Left forelimb (tissue), 1 donor: ENCODE results near the gene CDCA4.

ENCODE experiments used
- DNase-seq: peaks from one replicate; pipeline ENCODE4 v3.0.0-alpha.2; 2018; ENCODE audit warnings: low spot score

CDCA4 gene

GRCh38 chr14:104989236-104989950 lies 31.5 kb downstream of the CDCA4 start:
- DNase-seq: no peak

DNA sequence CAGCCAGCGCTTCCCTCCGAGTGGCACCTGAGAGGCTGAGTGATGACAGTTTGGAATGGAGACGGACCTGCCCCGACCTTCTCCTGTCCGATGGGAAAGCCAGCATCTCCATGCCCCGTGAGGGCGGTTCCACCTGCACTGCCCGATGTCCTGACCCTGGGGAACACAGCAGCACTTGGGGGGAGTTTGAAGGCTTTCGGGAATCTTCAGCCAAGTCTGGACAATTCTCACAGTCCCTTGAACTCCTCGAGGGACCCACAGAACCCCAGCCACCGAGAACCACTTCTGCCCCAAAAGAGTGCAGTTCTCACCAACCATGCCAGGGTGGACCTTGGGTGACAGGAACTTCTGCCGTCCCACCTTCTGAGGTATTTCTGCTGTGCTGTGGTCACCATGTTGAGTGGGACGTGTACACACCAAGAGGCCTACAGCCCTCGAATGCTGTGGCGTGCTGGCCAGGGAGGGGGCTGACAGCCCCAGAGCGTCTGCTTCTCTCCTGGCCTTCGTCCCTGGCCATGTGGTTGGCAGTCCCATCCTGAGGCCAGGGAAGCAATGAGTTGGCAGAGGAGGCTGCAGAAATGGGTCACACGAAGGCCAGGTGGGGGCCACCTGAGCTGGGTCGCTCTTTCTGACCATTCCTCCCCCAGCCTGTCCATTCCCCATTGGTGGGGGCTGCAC lies 34.3 kb downstream of the CDCA4 start:
- DNase-seq: no peak

DNA sequence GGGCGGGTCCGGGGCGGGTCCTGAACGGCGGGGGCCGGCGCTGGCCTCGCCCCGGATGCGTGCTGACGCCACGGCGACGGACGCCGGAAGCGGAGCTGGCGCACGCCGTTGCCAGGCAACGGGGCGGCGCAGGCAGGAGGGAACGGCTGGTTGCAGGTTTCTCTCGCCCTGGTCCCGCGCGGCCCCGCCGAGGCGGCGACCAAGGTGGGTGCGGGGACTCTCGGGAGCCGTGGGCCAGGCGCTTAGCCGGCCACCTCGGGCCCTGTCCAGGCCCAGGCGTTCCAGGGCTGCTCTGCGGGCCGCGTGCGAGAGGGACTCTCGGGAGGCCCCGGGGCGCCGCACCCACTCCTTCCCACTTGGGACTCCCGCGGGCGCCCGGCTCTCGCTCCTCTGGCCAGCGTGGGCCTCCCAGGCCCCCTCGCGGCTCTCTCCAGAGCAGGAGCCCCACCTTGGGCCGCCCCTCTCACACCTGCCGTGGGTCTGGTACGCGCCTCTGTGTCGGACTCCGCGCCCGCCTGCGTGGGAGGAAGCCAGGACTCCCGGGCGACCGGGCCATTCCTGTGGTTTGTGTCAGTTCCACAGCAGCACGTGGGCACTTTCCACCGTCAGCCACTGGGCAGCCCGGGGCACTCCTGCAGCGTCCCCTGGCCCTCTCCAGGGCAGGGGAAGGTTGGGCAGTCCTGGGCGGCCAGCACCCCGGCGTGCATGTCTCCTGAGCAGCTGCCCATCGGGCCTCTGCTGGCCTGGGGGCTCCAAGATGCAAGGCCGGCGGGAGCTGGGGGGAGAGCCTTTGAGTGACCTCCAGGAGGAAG lies 35.0 kb downstream of the CDCA4 start, which contains the start of gene CLBA1:
CLBA1 (plus strand) TSS at position 114 of the 812 bp plus-strand sequence; CDS start at position 758, 644 bp downstream.
- DNase-seq: peak; percentile 94

GRCh38 chr14:104984056-104984894 lies 36.6 kb downstream of the CDCA4 start:
- no peak for DNase-seq

GRCh38 chr14:104983231-104983721 lies 37.6 kb downstream of the CDCA4 start:
- no peak for DNase-seq

DNA sequence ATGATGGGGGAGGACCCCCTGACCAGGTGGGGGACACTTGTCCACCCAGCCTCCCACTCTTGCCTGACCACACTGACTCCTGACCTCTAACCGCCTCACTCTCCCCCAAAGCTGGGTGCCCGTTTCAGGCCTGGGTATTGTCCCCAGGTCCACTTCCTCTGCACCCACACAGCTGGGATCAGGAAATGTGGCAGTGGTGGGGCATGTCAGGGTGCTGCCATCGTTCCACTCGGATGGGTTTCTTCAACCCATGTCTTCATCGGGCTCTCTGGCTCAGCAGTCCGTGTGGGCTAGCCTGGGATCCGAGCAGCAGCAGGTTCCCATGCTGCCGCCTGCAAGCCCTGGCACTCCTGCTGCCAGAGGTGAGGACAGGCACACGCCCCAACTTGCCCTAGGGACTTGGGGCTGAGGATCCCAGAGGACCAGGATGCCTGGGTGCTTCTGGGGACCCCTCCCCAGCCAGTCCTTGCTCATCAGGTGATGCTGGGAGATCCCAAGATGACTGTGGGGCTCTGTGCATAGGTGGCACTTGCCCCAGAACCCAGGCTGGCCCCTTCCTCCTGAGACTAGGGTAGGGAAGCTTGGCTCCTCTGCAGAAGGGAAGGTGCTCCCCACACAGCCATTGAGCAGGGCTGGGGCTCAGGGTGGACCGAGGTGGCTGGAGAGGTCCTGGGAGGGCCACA lies 38.2 kb downstream of the CDCA4 start:
- no peak for DNase-seq

GRCh38 chr14:104981699-104982541 lies 39.0 kb downstream of the CDCA4 start:
- no peak for DNase-seq

- peak; percentile 47 for DNase-seq
These were observed 40.0 kb downstream of the CDCA4 start for GRCh38 chr14:104980611-104981531.

- DNase-seq: peak; percentile 61
These were observed 40.9 kb downstream of the CDCA4 start for GRCh38 chr14:104979758-104980610.

GRCh38 chr14:104978746-104979691 lies 41.9 kb downstream of the CDCA4 start:
- no peak for DNase-seq

DNA sequence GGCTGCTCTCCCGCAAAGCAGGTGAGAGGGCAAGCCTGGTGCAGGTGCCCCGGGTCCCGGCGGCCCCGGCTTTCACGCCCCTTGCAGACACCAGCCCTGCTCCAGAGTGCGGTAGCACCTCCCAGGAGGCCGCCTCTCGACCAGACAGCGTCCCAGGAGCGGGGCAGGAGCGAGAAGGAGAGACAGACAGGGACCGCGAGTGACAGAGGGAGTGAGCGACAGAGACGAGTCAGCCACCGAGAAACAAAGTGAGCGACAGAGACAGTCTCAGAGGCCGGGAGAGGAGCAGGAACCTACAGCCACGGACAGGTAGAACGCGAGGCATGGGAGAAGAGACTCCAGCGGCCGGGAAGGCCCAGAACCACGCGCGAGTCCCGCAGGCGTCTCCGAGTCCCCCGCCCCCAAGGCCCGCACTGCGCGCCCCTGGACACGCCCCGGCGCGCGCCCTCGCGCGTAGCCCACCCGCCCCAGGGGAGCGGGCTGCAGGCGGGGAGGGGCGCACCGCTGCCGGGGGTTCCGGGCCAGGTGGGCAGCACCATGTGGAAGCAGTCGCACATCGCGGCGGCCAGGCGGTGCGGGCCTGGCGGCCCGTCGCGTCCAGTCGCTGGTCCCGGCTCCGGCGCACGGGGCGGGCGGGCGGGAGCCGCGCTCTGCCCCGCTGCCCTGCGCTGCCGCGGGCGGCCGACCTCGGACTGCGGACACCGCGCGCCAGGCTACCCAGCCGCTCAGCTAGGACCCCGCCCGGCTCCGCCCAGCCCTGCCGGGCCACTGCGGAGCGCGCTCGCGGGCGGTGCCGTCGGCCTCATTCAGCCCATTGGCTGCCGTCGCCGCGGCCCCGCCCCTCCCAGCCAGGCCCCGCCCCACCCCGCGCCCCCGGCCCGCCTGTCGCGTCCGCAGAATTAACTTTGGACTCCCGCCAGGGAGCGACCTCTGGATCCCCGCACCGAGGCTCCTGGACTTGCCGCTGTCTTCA lies 42.9 kb downstream of the CDCA4 start, which contains the start of gene AHNAK2:
AHNAK2 (minus strand) TSS at position 694 of the 973 bp plus-strand sequence; CDS start at position 557, 137 bp downstream.
- DNase-seq: no peak

DNA sequence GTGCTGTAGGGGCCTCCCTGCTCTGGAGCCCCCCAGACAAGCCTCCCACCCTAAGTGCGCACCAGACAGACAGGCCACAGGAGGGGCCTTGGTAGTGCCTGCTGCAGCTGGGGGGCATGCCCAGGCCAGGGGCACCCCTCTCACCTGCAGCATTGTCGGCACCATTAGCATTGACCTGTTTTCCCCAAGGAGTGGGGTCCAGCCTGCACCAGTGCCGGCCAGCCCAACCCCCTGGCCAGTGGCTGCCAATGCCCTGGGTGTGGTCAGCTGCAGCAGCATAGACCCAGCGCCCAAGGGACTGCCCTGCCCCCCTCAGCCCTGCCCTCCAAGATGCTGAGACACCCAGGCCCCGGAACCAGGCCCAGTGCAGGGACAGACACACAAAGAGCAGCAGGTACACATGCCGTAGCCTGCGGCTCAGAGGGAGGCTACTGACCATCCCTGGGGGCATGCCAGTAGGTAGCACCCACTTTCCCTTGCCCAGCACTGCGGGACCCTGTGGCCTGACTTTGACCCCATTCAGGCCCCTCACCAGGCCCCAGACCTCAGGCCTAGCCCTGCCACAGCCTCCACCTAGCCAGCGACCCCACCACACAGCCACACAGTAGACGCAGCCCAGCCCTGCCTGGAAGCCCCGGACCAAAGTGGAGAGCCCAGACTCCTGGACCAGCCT lies 43.7 kb downstream of the CDCA4 start:
- no peak for DNase-seq

GRCh38 chr14:104976198-104977007 lies 44.5 kb downstream of the CDCA4 start:
- no peak for DNase-seq
